ENCODE data around the gene ERCC3.
"Not testable (repeated sequence)": the region's sequence is repeated elsewhere in the genome, so short reads cannot be mapped to it uniquely, and the experiment has no call there.

ERCC3 gene

GRCh38 chr2:127226132-127226519, 67.8 kb downstream of the ERCC3 start:
- DNase-seq (ENCODE audit: low read depth) = no peak

- DNase-seq (ENCODE audit: low read depth) = no peak
These were observed 68.6 kb downstream of the ERCC3 start for GRCh38 chr2:127225186-127225960.

GRCh38 chr2:127224135-127224534, 69.8 kb downstream of the ERCC3 start:
- not testable (repeated sequence) for DNase-seq (ENCODE audit: low read depth)

DNA sequence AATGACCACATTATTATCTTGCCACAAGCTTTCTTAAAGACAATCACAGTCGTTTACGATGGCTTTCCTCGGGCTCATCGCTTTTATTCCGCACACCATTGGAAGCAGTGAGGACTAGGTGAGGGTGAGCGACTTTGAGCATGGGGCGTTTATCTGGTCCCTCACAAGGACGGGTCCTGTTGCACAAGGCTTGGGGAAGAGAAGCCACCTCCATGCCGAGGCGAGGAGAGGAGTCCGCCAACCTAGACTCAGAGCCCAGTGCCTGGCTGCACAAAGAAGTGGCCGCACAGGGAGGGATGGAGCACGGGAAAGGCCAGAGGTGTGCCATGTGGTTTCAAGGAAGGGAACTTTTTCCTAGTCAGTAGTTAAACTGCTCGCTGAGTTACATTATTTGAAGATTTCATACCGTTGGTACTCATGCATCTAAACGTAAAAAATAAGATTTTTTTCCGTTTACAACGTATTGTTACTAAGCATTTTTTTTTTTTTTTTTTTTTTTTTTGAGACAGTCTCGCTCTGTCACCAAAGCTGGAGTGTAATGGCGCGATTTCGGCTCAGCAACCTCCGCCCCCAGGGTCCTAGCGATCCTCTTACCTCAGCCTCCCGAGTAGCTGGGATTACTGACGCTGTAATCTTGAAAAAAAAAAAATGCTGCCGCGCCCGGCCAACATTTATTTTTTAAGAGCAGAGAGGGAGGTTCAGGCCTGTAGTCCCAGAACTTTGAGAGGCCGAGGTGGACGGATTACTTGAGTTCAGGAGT, 73.0 kb downstream of the ERCC3 start:
- no peak for DNase-seq (ENCODE audit: low read depth)

DNA sequence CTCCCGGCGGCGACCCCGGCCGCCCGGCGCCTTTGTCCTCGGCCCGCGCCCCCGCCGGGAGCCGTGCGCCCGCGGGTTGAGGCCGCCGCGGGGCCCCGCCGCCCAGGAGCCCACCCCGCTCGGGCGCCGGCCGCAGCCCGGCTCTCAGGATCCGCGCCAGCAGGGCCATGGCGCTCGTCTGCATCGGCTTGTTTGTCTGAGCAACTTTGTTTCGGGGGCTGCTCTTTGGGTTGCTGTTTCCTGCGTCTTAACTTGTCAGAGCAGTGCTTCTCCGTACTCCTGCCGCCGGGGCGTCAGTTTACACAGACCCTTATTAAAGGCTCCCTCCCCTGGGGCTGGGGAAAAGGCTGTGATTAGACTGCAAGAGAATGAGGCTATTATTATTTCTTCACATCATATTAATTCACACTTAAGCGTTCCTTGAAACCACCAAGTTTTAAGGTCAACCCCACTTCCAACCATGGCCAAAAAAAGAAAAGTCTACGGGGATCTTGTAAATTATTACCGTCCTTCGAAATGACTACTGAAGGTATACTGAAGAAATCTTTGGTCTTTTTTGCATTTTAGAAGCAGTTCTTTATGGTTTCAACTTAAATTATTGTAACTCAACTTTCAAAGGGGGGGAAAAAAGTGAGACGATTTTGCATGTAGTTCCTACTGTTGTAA, 73.7 kb downstream of the ERCC3 start, which contains the start of gene CYP27C1:
Gene CYP27C1, minus strand, starts transcription at position 198 of the 666 bp plus-strand sequence. Its CDS starts 29 bp downstream, at position 169.
- DNase-seq (ENCODE audit: low read depth) = no peak

GRCh38 chr2:127219171-127220070, 74.5 kb downstream of the ERCC3 start:
- no peak for DNase-seq (ENCODE audit: low read depth)

GRCh38 chr2:127218812-127219170, 75.2 kb downstream of the ERCC3 start:
- DNase-seq (ENCODE audit: low read depth) = no peak

GRCh38 chr2:127217470-127218325, 76.2 kb downstream of the ERCC3 start:
- no peak for DNase-seq (ENCODE audit: low read depth)

DNA sequence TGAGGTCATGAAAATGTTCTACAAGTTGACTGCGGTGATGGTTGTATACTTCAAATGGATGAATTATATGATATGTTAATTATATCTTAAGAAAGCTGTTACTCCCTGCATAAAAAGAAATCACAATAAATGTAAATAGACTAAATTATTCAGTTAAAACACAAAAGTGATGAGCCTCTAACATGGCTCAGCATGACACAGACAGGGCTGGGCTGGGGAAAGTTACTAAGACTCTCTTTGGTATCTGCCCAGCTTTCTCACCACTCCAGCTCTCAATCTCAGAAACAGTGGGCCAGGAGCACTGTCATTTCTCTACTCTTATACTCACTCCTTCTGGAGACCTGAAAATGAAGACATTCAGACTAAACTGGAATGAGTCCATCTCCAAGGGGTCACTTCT, 77.4 kb downstream of the ERCC3 start:
- DNase-seq (ENCODE audit: low read depth) = no peak

- no peak for DNase-seq (ENCODE audit: low read depth)
These were observed 77.8 kb downstream of the ERCC3 start for GRCh38 chr2:127216095-127216494.

GRCh38 chr2:127214201-127214600, 79.7 kb downstream of the ERCC3 start:
- not testable (repeated sequence) for DNase-seq (ENCODE audit: low read depth)

DNA sequence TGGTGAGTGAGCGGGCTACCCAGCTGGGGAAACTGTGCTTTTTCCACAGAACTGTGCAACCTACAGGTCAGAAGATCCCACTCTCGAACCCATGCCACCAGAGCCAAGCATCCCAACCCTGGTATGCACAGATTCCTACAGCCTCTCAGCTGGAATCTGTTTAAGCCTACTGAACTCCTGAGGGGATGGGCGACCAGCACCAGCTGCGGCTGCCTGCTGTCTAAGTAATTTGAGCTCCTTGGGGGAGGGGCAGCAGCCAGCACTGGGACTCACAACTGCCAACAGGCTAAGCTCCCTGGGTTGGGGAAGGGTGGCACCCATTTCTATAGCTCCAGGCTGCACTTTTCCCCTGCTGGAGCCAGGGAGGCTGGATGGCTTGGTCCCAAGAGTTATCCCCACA, 85.6 kb downstream of the ERCC3 start:
- DNase-seq (ENCODE audit: low read depth) = no peak
